SKM-1 treated with dmso at 0.1 percent for 144 hours (cell line): ENCODE results near the gene ZC3H6.

Experiments
- DNase-seq: peaks from one replicate; lab custom pipeline; 2025; ENCODE audit not compliant: unreplicated experiment; lab: John Stamatoyannopoulos, UW

ZC3H6 gene

GRCh38 chr2:112275311-112275886, at the start of gene ZC3H6:
TSS of gene ZC3H6 (plus strand) at chr2:112275597. CDS start at chr2:112275995, 398 bp downstream.
- DNase-seq: peak; percentile 89

GRCh38 chr2:112229348-112229747, 46.0 kb upstream of the ZC3H6 start:
- no peak for DNase-seq

GRCh38 chr2:112230371-112230770, 45.0 kb upstream of the ZC3H6 start:
- DNase-seq: no peak

GRCh38 chr2:112239862-112240261, 35.5 kb upstream of the ZC3H6 start:
- DNase-seq: no peak

GRCh38 chr2:112242384-112242783, 33.0 kb upstream of the ZC3H6 start:
- no peak for DNase-seq

- no peak for DNase-seq
Observed at GRCh38 chr2:112243233-112243632, 32.2 kb upstream of the ZC3H6 start.

GRCh38 chr2:112244854-112245253, 30.5 kb upstream of the ZC3H6 start:
- no peak for DNase-seq

- DNase-seq: no peak
Observed at GRCh38 chr2:112251271-112251670, 24.1 kb upstream of the ZC3H6 start.

- no peak for DNase-seq
Observed at GRCh38 chr2:112253261-112253815, 22.1 kb upstream of the ZC3H6 start.

GRCh38 chr2:112254466-112255240, 20.7 kb upstream of the ZC3H6 start, which contains the start of gene ZC3H8:
TSS of gene ZC3H8 (minus strand) at chr2:112255042. CDS start at chr2:112254981, 61 bp downstream.
- peak; percentile 85 for DNase-seq

GRCh38 chr2:112255875-112256274, 19.5 kb upstream of the ZC3H6 start:
- DNase-seq: peak; percentile 87

- no peak for DNase-seq
Observed at GRCh38 chr2:112256654-112257053, 18.7 kb upstream of the ZC3H6 start.

GRCh38 chr2:112257575-112257974, 17.8 kb upstream of the ZC3H6 start:
- DNase-seq: no peak

- peak; percentile 80 for DNase-seq
Observed at GRCh38 chr2:112259509-112260294, 15.7 kb upstream of the ZC3H6 start.

GRCh38 chr2:112260295-112260625, 15.1 kb upstream of the ZC3H6 start:
- no peak for DNase-seq

- DNase-seq: no peak
Observed at GRCh38 chr2:112262876-112263275, 12.5 kb upstream of the ZC3H6 start.

- DNase-seq: no peak
Observed at GRCh38 chr2:112268547-112268946, 6.8 kb upstream of the ZC3H6 start.

- DNase-seq: no peak
Observed at GRCh38 chr2:112272669-112273068, 2.7 kb upstream of the ZC3H6 start.

- no peak for DNase-seq
Observed at GRCh38 chr2:112273349-112273748, 2.0 kb upstream of the ZC3H6 start.

GRCh38 chr2:112275887-112276773, 733 bp downstream of the ZC3H6 start:
- DNase-seq: peak; percentile 65

- no peak for DNase-seq
Observed at GRCh38 chr2:112276954-112277353, 1.6 kb downstream of the ZC3H6 start.
